OCI-LY7 (cell line): ENCODE measurements around the gene KRT72. TPM values are rescaled to one million over a fixed set of nuclear protein-coding genes. Genes with fewer than 3 reads are reported as not detected.

Source experiments
- BruUV-seq: library from RNA; stranded (reverse); fragments of 400-500 nt; replicated peaks from 2 replicates; lab custom pipeline; 2021; lab: Mats Ljungman, UMichigan
- CTCF ChIA-PET: fragments of 300-600 bp; sonication (Branson Sonifier 250); formaldehyde crosslinking; loops from one replicate; lab custom pipeline; 2022; ENCODE audit warnings: antibody characterized with exemption; ENCODE audit not compliant: unreplicated experiment; lab: Charles Lee
- POLR2A ChIA-PET: fragments of 300-600 bp; sonication (Branson Sonifier 250); formaldehyde crosslinking; loops from one replicate; lab custom pipeline; 2022; ENCODE audit warnings: antibody characterized with exemption; lab: Charles Lee
- DNase-seq: peaks from one replicate; pipeline ENCODE4 v3.0.0-alpha.2; 2015; ENCODE audit warnings: low spot score
- H2AFZ ChIP-seq: fragments of 200-600 bp; sonication (generic), shearing (Covaris generic); 2 replicates; pipeline ENCODE4 v1.6.1; 2014; ENCODE audit warnings: mild to moderate bottlenecking, antibody characterized with exemption, low read length, moderate library complexity
- H3K27ac ChIP-seq: fragments of 200-600 bp; sonication (generic); 2 replicates; pipeline ENCODE4 v1.5.1; 2014; ENCODE audit warnings: mixed run types, low read depth, mild to moderate bottlenecking, moderate library complexity, low read length, inconsistent platforms; ENCODE audit not compliant: poor library complexity, severe bottlenecking
- H3K36me3 ChIP-seq: fragments of 200-600 bp; sonication (generic); 2 replicates; pipeline ENCODE4 v1.6.1; 2014; ENCODE audit warnings: mild to moderate bottlenecking, antibody characterized with exemption, low read length, moderate library complexity, mixed read lengths; ENCODE audit not compliant: insufficient read depth
- H3K4me1 ChIP-seq: fragments of 200-600 bp; sonication (generic); 2 replicates; pipeline ENCODE4 v1.5.1; 2014; ENCODE audit warnings: mild to moderate bottlenecking, low read length; ENCODE audit not compliant: insufficient read depth, poor library complexity, severe bottlenecking
- H3K4me2 ChIP-seq: fragments of 200-600 bp; sonication (generic); 2 replicates; pipeline ENCODE4 v1.6.1; 2014; ENCODE audit warnings: mild to moderate bottlenecking, low read length
- H3K4me3 ChIP-seq: fragments of 200-600 bp; sonication (generic); 2 replicates; pipeline ENCODE4 v1.5.1; 2014; ENCODE audit warnings: mild to moderate bottlenecking, low read depth, low read length; ENCODE audit not compliant: poor library complexity, severe bottlenecking
- H3K79me2 ChIP-seq: fragments of 200-600 bp; sonication (generic); 2 replicates; pipeline ENCODE4 v1.6.1; 2016; ENCODE audit warnings: low read depth, mild to moderate bottlenecking, low read length, moderate library complexity, mixed read lengths; ENCODE audit not compliant: insufficient read depth
- H3K9me2 ChIP-seq: fragments of 200-600 bp; sonication (generic); 2 replicates; pipeline ENCODE4 v1.6.1; 2016; ENCODE audit warnings: mild to moderate bottlenecking, low read length, mixed read lengths; ENCODE audit not compliant: insufficient read depth
- H3K9me3 ChIP-seq: fragments of 200-600 bp; sonication (generic); 2 replicates; pipeline ENCODE4 v1.6.1; 2014; ENCODE audit warnings: mild to moderate bottlenecking, mixed run types, low read length, mixed read lengths
- H4K20me1 ChIP-seq: fragments of 200-600 bp; sonication (generic); 2 replicates; pipeline ENCODE4 v1.6.1; 2014; ENCODE audit warnings: mild to moderate bottlenecking, antibody characterized with exemption, low read length, moderate library complexity, mixed read lengths; ENCODE audit not compliant: insufficient read depth
- EZH2phosphoT487 ChIP-seq: fragments of 200-600 bp; sonication (generic); IDR thresholded peaks from 2 replicates; pipeline ENCODE4 v1.6.1; 2018; ENCODE audit warnings: low read depth, borderline replicate concordance, mild to moderate bottlenecking, mixed run types, antibody characterized with exemption, low read length, moderate library complexity, mixed read lengths
- intact Hi-C: fragments of 100-400 bp; cut with micrococcal nuclease; formaldehyde crosslinking; loops from one replicate; pipeline ENCODE4 v1.10.0; 2022; ENCODE audit not compliant: unreplicated experiment
- total RNA-seq, 2 experiments: library from RNA; depleted of rRNA in 1 of 2; stranded (reverse); fragments of >200 nt in 1 of 2; shearing (Covaris generic) in 1 of 2; gene quantifications; 2 replicates each; pipeline ENCODE4 v1.2.3, GENCODE V29; 2014 to 2022
- TF ChIP-seq, protein P1 (sequence below): fragments of 200-600 bp; sonication (generic); conservative IDR thresholded peaks from 2 replicates; pipeline ENCODE4 v1.5.1; 2014; ENCODE audit warnings: mild to moderate bottlenecking, antibody characterized with exemption, low read length, moderate library complexity, mixed read lengths

The KRT72 gene
- total RNA-seq, 2 experiments from 2014 or later = not detected

DNA sequence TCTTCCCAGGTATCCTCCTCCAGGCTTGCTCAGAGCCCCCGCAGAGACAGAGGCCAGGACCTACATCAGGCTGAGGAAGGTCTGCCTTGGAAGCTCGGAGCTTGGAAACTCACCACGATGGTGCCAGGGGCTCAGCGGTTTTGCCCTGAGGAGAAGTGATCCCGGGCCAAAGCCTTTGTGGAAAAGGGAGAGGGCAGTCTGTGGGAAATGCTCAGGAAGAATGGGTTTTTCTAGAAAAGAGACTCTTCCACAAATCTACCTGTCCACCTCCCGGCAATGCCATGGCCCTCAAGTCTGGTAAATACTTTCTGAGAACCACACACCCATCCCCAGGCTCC, 42.8 kb upstream of the KRT72 start:
- Histone ChIP-seq H3K27ac (no peak overlapping the region), H3K36me3 (no peaks in the 10 kb centered on the region), H3K4me1 (no peaks in the 10 kb centered on the region), H4K20me1 (no peaks in the 10 kb centered on the region), H3K9me3 (no peaks in the 10 kb centered on the region), H2AFZ (no peak overlapping the region), H3K4me2 (no peak overlapping the region), H3K9me2 (no peaks in the 10 kb centered on the region), H3K79me2 (no peaks in the 10 kb centered on the region), H3K4me3 (no peak overlapping the region)
- BruUV-seq = no TSS peak
- intact Hi-C loops = no loop called here
- DNase-seq = no peak
- ChIA-PET POLR2A (no interaction called here), CTCF (no interaction called here)
- TF ChIP-seq EZH2phosphoT487 = no peak
- TF ChIP-seq, protein P1, sequence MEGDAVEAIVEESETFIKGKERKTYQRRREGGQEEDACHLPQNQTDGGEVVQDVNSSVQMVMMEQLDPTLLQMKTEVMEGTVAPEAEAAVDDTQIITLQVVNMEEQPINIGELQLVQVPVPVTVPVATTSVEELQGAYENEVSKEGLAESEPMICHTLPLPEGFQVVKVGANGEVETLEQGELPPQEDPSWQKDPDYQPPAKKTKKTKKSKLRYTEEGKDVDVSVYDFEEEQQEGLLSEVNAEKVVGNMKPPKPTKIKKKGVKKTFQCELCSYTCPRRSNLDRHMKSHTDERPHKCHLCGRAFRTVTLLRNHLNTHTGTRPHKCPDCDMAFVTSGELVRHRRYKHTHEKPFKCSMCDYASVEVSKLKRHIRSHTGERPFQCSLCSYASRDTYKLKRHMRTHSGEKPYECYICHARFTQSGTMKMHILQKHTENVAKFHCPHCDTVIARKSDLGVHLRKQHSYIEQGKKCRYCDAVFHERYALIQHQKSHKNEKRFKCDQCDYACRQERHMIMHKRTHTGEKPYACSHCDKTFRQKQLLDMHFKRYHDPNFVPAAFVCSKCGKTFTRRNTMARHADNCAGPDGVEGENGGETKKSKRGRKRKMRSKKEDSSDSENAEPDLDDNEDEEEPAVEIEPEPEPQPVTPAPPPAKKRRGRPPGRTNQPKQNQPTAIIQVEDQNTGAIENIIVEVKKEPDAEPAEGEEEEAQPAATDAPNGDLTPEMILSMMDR = no peak

DNA sequence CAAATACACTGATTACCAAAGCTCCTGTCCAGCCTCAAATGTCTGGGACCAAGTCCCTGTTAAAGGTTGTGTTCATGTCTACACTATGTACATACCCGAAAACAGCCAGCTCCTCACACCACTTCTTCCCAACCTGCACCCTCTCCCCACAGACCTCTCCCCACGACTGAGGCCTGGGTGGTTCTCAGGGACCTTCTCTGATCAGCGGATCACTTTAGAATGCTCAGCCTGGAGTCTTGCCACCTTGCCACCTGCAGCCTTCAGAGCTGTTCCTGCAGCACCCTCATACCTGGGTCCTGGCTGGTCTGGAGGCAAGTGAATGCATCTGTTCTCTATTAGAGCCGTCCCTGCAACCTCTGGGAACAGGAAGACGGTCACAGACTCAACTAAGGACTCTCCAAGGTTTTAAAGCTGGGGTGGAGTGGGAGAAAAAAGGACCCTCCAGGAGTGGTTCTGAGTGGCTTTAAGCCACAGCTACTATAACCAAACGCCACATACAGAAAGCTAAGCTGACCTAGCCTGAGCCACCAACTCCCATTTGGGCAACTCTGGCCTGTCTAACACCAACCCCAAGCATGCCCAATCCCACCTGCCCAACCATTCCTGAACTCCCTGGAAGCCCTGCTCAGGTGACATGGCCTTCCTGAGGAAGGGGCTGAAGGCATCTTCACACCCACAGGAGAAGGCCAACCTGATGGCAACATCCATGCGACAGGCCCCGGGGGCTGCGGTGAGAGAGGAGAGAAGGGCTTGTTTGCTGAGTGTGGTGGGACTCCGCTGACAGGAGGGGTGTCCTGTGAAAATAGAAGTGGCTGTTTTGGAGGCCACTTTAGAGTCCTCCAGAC, 42.2 kb upstream of the KRT72 start:
- Histone ChIP-seq H3K4me1 (no peaks in the 10 kb centered on the region), H3K79me2 (no peaks in the 10 kb centered on the region), H2AFZ (no peak overlapping the region), H3K27ac (no peak overlapping the region), H3K36me3 (no peaks in the 10 kb centered on the region), H3K4me3 (no peak overlapping the region), H3K4me2 (no peak overlapping the region), H3K9me3 (no peaks in the 10 kb centered on the region), H4K20me1 (no peaks in the 10 kb centered on the region), H3K9me2 (no peaks in the 10 kb centered on the region)
- TF ChIP-seq, protein P1 = no peak
- TF ChIP-seq EZH2phosphoT487 = no peak
- ChIA-PET POLR2A (no interaction called here), CTCF (no interaction called here)
- no TSS peak for BruUV-seq
- no peak for DNase-seq
- intact Hi-C loops = no loop called here

DNA sequence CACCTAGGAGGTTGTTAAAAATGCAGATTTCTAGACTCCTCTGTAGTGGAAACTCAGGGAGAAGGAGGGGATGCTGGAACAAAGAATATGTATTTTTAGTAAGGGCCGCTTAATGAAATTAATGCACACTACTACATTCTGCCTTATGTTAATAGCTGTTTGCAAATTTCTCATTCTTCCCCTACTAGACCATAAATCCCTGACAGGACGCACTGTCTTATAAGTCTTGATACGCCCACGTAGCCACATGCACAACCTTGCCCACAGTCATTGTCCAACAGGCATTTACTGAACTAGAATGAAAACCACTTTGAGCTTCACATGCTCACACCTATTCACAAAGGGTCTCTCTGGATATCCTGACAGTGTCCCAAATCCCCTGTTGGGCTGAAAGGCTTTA, 40.2 kb upstream of the KRT72 start:
- H3K4me1 ChIP-seq = no peaks in the 10 kb centered on the region
- no peak overlapping the region for H3K27ac ChIP-seq
- no peak for DNase-seq
- H3K9me2 ChIP-seq = no peaks in the 10 kb centered on the region
- TF ChIP-seq EZH2phosphoT487 = no peak
- TF ChIP-seq, protein P1 = no peak
- H3K36me3 ChIP-seq = no peaks in the 10 kb centered on the region
- H4K20me1 ChIP-seq = no peaks in the 10 kb centered on the region
- no peaks in the 10 kb centered on the region for H3K79me2 ChIP-seq
- ChIA-PET POLR2A (interaction anchor here (0.7 kb wide), 1 partner anchor 183 kb away, joined by 3 read pairs; no protein-coding TSS in a partner anchor), CTCF (no interaction called here)
- no peaks in the 10 kb centered on the region for H3K9me3 ChIP-seq
- intact Hi-C loops = no loop called here
- H2AFZ ChIP-seq = no peak overlapping the region
- no peak overlapping the region for H3K4me3 ChIP-seq
- H3K4me2 ChIP-seq = no peak overlapping the region
- no TSS peak for BruUV-seq
